ENCODE results near the gene MID1. TPM values are rescaled to one million over a fixed set of nuclear protein-coding genes. Genes with fewer than 3 reads are reported as not detected.

MID1 gene
- total RNA-seq, 4 donors from 2014 or later, result 6.7 to 17.7 (median 10.9) TPM

DNA sequence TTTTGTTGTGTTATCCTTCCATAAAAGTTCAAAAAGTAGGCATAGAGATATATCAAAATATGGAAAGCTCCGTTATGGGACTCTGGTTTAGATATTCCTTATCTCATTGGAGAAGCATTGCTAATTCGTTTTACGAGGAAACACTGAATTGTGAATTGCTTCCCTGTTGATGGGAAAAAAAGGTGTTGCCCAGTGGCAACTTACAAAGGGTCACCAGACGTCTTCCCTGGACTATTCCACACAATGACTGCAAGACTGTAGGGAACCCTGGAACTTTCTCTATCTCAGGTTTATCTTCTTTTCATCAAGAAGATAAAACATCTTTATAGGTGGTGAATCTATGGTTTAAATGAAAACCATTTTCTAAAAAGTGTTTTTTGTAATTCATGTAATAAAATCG, 137.7 kb downstream of the MID1 start:
- TF ChIP-seq, protein P1, sequence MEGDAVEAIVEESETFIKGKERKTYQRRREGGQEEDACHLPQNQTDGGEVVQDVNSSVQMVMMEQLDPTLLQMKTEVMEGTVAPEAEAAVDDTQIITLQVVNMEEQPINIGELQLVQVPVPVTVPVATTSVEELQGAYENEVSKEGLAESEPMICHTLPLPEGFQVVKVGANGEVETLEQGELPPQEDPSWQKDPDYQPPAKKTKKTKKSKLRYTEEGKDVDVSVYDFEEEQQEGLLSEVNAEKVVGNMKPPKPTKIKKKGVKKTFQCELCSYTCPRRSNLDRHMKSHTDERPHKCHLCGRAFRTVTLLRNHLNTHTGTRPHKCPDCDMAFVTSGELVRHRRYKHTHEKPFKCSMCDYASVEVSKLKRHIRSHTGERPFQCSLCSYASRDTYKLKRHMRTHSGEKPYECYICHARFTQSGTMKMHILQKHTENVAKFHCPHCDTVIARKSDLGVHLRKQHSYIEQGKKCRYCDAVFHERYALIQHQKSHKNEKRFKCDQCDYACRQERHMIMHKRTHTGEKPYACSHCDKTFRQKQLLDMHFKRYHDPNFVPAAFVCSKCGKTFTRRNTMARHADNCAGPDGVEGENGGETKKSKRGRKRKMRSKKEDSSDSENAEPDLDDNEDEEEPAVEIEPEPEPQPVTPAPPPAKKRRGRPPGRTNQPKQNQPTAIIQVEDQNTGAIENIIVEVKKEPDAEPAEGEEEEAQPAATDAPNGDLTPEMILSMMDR (IDR thresholded peaks at IDR 0.05), result no peak
- TF ChIP-seq EP300 (IDR thresholded peaks at IDR 0.05) (no peak), POLR2A (IDR thresholded peaks at IDR 0.05) (no peak)
- WGBS, 2 donors, result 47 to 54% methylated on average over 5 of the region's 5 CpGs
- Histone ChIP-seq H3K36me3 (no peaks in the 10 kb centered on the region), H3K4me1 (peaks cover 0 to 19% (median 0%) of the 10 kb centered on the region in 4 donors), H3K9me3 (no peaks in the 10 kb centered on the region), H3K4me3 (peak overlapping the region in 2 of 4 donors; percentile 12), H3K27ac (peak overlapping the region in 1 of 4 donors; percentile 76), H3K27me3 (no peaks in the 10 kb centered on the region)
- no peak for DNase-seq (ENCODE audit: low spot score in 2 of 2)

DNA sequence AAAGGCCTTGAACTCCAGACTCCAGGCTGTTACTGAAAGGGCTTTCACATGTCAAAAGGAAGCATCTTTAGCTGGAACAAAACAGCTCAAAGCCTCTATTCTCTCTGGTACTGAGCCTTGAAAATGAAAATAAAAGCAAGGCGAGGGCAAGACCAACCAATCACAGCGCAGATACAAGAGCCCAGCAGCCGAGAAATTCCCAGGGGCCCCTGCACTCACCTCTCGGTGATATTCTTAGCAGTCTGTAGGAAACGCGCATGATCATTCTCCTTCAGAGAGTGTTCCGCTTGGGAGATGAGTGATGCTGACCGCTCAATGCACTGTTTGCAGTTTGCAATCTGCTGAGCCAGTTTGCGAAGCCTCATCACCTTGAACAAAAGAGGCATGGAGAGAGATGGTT, 138.1 kb downstream of the MID1 start:
- H3K27ac ChIP-seq, result peak overlapping the region in 2 of 4 donors; percentile 33 to 76
- peak; percentile 5 to 23 for DNase-seq (ENCODE audit: low spot score in 2 of 2)

DNA sequence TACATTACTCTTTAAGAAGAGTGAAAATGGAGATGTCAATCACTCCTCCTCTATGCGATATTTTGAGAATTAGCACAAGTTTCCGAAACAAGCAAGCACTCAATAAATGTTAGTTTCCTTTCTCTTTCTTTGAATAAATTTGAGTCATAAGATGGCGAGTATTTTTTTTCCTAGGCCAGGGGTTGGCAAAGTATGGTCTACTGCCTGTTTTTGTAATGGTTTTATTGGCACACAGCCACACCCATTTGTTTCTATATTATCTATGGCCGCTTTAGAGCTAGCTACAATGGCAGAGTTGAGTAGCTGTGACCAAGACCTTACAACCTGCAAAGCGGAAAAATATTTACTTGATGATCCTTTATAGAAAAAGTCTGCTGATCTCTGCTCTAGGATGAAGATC, 139.5 kb downstream of the MID1 start:
- TF ChIP-seq, protein P1 (IDR thresholded peaks at IDR 0.05), result no peak
- TF ChIP-seq POLR2A (IDR thresholded peaks at IDR 0.05) (no peak), EP300 (IDR thresholded peaks at IDR 0.05) (no peak)
- peaks cover 0 to 13% (median 0%) of the 10 kb centered on the region in 4 donors for H3K4me1 ChIP-seq
- WGBS, 2 donors, result 88 to 93% methylated on average over 5 of the region's 5 CpGs

More for the DNA sequence above, 138.1 kb downstream of the MID1 start:
- no peaks in the 10 kb centered on the region for H3K9me3 ChIP-seq
- H3K27me3 ChIP-seq, result no peaks in the 10 kb centered on the region
- no peaks in the 10 kb centered on the region for H3K36me3 ChIP-seq
- peak overlapping the region in 2 of 4 donors; percentile 12 for H3K4me3 ChIP-seq
- H3K4me1 ChIP-seq, result peaks cover 0 to 19% (median 0%) of the 10 kb centered on the region in 4 donors
- 46 to 55% methylated on average over 9 of the region's 9 CpGs for WGBS, 2 donors
- TF ChIP-seq EP300 (IDR thresholded peaks at IDR 0.05) (no peak), POLR2A (IDR thresholded peaks at IDR 0.05) (no peak)
- TF ChIP-seq, protein P1 (IDR thresholded peaks at IDR 0.05), result no peak

DNA sequence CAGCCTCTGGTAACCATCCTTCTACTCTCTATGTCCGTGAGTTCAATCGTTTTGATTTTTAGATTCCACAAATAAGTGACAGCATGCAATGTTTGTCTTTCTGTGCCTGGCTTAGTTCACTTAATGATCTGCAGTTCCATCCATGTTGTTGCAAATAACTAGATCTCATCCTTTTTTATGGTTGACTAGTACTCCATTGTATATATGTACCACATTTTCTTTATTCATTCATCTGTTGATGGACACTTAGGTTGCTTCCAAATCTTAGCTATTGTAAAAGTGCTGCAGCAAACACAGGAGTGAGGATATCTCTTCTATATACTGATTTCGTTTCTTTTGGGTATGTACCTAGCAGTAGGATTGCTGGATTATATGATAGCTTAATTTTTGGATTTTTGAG, 140.9 kb downstream of the MID1 start:
- Histone ChIP-seq H3K4me1 (peaks cover 0 to 17% (median 0%) of the 10 kb centered on the region in 4 donors), H3K27me3 (no peaks in the 10 kb centered on the region), H3K9me3 (no peaks in the 10 kb centered on the region), H3K27ac (no peak overlapping the region), H3K4me3 (no peak overlapping the region), H3K36me3 (no peaks in the 10 kb centered on the region)
- WGBS, 2 donors, result 77 to 90% methylated on average over 3 of the region's 3 CpGs
- no peak for DNase-seq (ENCODE audit: low spot score in 2 of 2)
- TF ChIP-seq EP300 (IDR thresholded peaks at IDR 0.05), result no peak
- TF ChIP-seq POLR2A (IDR thresholded peaks at IDR 0.05), result no peak
- TF ChIP-seq, protein P1 (IDR thresholded peaks at IDR 0.05), result no peak

More for the DNA sequence above, 139.5 kb downstream of the MID1 start:
- Histone ChIP-seq H3K4me3 (no peak overlapping the region), H3K9me3 (no peaks in the 10 kb centered on the region), H3K27ac (no peak overlapping the region), H3K27me3 (no peaks in the 10 kb centered on the region), H3K36me3 (no peaks in the 10 kb centered on the region)
- DNase-seq (ENCODE audit: low spot score in 2 of 2), result no peak

DNA sequence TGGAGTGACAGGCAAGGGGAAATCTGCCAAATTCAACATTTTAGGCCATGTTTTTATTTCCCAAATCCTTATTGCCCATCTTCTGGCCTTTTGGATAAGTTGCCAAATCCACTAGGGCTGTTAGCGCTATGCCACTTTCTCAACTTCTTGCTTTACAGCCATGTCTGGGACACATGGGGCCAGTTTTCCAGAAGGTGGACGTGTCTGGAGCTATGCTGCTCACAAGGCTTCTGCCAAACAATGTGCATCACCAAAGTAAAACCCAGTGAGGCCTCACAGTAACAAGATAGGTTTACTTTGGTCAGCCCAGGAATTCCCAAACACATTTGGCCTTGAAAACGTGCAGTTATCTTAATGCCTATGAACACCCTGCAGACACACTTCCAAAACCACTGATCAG, 142.9 kb downstream of the MID1 start:
- TF ChIP-seq POLR2A (IDR thresholded peaks at IDR 0.05) (no peak), EP300 (IDR thresholded peaks at IDR 0.05) (no peak)
- TF ChIP-seq, protein P1 (IDR thresholded peaks at IDR 0.05), result no peak
- 65 to 81% methylated on average over 3 of the region's 3 CpGs for WGBS, 2 donors
- H3K27ac ChIP-seq, result no peak overlapping the region

More for the DNA sequence above, 142.9 kb downstream of the MID1 start:
- DNase-seq (ENCODE audit: low spot score in 2 of 2), result no peak
- Histone ChIP-seq H3K4me3 (no peak overlapping the region), H3K4me1 (peaks cover 0 to 14% (median 0%) of the 10 kb centered on the region in 4 donors), H3K9me3 (no peaks in the 10 kb centered on the region), H3K27me3 (no peaks in the 10 kb centered on the region), H3K36me3 (no peaks in the 10 kb centered on the region)

Measured in tibial nerve (tissue), 4 donors.